Calu3 (cell line): ENCODE results near the gene FBXL5. TPM values are rescaled to one million over a fixed set of nuclear protein-coding genes. Genes with fewer than 3 reads are reported as not detected.

Experiments
- BruUV-seq: library from RNA; stranded (reverse); fragments of 400-500 nt; replicated peaks from 2 replicates; lab custom pipeline; 2021; lab: Mats Ljungman, UMichigan
- CTCF ChIA-PET: fragments of 300-600 bp; sonication (Branson Sonifier 250); formaldehyde crosslinking; loops from one replicate; lab custom pipeline; 2022; ENCODE audit warnings: antibody characterized with exemption; lab: Charles Lee
- DNase-seq: peaks from one replicate; pipeline ENCODE4 v3.0.0; 2022
- H3K27ac Mint-ChIP-seq: one replicate; pipeline ENCODE4 v1.8.0; 2022; ENCODE audit warnings: mixed read lengths; ENCODE audit not compliant: unreplicated experiment
- H3K27me3 Mint-ChIP-seq: one replicate; pipeline ENCODE4 v1.8.0; 2022; ENCODE audit warnings: mixed read lengths; ENCODE audit not compliant: unreplicated experiment
- H3K36me3 Mint-ChIP-seq: one replicate; pipeline ENCODE4 v1.8.0; 2022; ENCODE audit warnings: mild to moderate bottlenecking, moderate library complexity, mixed read lengths; ENCODE audit not compliant: insufficient read depth, unreplicated experiment
- H3K4me1 Mint-ChIP-seq: one replicate; pipeline ENCODE4 v1.8.0; 2022; ENCODE audit warnings: mild to moderate bottlenecking, low read depth, mixed read lengths; ENCODE audit not compliant: unreplicated experiment
- H3K4me3 Mint-ChIP-seq: one replicate; pipeline ENCODE4 v1.8.0; 2022; ENCODE audit warnings: mild to moderate bottlenecking, low read depth, moderate library complexity, mixed read lengths; ENCODE audit not compliant: unreplicated experiment
- H3K9me3 Mint-ChIP-seq: one replicate; pipeline ENCODE4 v1.8.0; 2022; ENCODE audit warnings: low read depth, mixed read lengths; ENCODE audit not compliant: unreplicated experiment
- intact Hi-C: fragments of 100-400 bp; cut with micrococcal nuclease; formaldehyde crosslinking; loops from one replicate; pipeline ENCODE4 v1.10.0; 2022; ENCODE audit not compliant: unreplicated experiment
- total RNA-seq: library from RNA; stranded (reverse); gene quantifications from 2 replicates; pipeline ENCODE4 v1.2.3, GENCODE V29; 2022
- TF ChIP-seq, protein P1 (sequence below): fragments of 200-600 bp; IDR thresholded peaks from one replicate; pipeline ENCODE4 v1.8.0; 2022; ENCODE audit warnings: antibody characterized with exemption; ENCODE audit not compliant: unreplicated experiment

Gene FBXL5
- total RNA-seq, 1 experiment from 2014 or later: 27.0 TPM

DNA sequence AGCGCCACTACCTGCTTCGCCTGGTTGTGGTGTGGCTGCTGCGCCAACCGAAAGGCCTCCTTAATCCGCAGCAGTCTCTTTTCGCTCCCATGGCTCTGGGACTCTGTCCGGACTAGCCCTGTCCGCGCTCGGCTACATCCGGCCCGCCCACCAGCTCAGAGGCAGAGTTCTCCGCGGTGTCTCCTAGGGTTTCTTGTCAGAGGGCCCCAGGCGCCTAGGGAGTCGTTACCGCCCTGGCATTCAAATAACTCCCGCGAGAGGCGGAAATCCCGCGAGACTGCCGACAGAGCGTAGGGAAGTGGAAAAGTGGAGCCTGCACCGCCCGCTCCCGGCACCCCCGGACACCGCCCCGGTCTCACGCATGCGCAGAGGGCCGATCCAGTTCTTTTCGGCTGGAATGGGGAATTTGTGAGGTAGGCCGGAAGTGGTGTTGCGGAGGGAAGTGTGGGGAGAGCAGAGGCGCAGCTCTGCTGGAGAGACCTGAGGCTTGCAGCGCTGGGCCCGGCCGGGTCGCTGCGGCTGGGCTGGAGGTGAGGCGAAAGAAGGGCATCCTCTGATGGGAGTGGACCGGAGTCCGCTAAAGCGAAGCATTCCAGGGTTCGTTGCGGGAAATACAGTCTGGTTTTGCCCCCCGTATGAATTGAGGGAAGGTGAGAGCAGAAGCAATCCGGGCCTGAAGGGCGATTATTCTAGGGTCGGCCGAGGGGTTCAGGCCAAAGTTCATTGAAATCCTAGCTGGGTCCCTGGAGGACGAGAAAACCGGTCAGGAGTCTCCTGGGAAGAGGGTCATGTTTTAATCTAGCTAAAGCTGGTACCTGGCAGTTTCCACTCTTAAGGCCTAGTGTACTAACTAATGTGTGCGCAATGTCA is 26.4 kb upstream of the FBXL5 start, which contains the start of gene FAM200B:
TSS of gene FAM200B (plus strand) at position 456 of the 870 bp plus-strand sequence. CDS start 5,151 bp downstream, outside the sequence.
- intact Hi-C loops: no loop called here

DNA sequence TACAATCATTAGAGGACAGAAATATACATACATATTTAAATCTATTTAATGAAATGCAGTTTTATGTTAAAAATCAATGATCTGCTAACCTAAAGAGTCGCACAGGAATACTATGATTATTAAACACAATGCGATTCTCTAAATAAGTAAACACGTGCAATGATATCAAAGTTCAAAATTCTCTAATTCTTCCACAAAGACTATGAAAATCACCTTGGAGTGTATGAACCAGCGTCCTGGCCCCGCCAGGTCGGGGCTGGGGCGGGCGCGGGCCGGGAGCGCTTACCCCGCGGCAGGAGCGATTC is 25.9 kb upstream of the FBXL5 start:
- CTCF ChIA-PET: interaction anchor here (0.6 to 1.5 kb wide), 3 partner anchors 14 to 275 kb away, joined by 4 to 6 read pairs (median 6); no protein-coding TSS in a partner anchor
- Mint-ChIP-seq H3K27me3 (no peaks in the 10 kb centered on the region), H3K9me3 (peaks cover 2% of the 10 kb centered on the region), H3K4me1 (peaks cover 10% of the 10 kb centered on the region), H3K36me3 (peaks cover 49% of the 10 kb centered on the region), H3K27ac (peak overlapping the region; percentile 95), H3K4me3 (peak overlapping the region; percentile 95)
- TF ChIP-seq, protein P1, sequence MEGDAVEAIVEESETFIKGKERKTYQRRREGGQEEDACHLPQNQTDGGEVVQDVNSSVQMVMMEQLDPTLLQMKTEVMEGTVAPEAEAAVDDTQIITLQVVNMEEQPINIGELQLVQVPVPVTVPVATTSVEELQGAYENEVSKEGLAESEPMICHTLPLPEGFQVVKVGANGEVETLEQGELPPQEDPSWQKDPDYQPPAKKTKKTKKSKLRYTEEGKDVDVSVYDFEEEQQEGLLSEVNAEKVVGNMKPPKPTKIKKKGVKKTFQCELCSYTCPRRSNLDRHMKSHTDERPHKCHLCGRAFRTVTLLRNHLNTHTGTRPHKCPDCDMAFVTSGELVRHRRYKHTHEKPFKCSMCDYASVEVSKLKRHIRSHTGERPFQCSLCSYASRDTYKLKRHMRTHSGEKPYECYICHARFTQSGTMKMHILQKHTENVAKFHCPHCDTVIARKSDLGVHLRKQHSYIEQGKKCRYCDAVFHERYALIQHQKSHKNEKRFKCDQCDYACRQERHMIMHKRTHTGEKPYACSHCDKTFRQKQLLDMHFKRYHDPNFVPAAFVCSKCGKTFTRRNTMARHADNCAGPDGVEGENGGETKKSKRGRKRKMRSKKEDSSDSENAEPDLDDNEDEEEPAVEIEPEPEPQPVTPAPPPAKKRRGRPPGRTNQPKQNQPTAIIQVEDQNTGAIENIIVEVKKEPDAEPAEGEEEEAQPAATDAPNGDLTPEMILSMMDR: no peak
- intact Hi-C loops: no loop called here
- DNase-seq: no peak
- BruUV-seq: no TSS peak

More for the DNA sequence above, 26.4 kb upstream of the FBXL5 start, which contains the start of gene FAM200B:
- H3K9me3 Mint-ChIP-seq: peaks cover 2% of the 10 kb centered on the region
- peaks cover 54% of the 10 kb centered on the region for H3K36me3 Mint-ChIP-seq
- CTCF ChIA-PET: interaction anchor here (0.6 to 1.5 kb wide), 4 partner anchors 13 to 275 kb away, joined by 4 to 6 read pairs (median 6); no protein-coding TSS in a partner anchor
- BruUV-seq: TSS peak; percentile 70
- H3K27me3 Mint-ChIP-seq: no peaks in the 10 kb centered on the region
- peaks cover 14% of the 10 kb centered on the region for H3K4me1 Mint-ChIP-seq
- DNase-seq: peak; percentile 98
- TF ChIP-seq, protein P1: no peak
- peak within 1 kb of the TSS; percentile 95 for H3K27ac Mint-ChIP-seq
- H3K4me3 Mint-ChIP-seq: peak within 1 kb of the TSS; percentile 95

DNA sequence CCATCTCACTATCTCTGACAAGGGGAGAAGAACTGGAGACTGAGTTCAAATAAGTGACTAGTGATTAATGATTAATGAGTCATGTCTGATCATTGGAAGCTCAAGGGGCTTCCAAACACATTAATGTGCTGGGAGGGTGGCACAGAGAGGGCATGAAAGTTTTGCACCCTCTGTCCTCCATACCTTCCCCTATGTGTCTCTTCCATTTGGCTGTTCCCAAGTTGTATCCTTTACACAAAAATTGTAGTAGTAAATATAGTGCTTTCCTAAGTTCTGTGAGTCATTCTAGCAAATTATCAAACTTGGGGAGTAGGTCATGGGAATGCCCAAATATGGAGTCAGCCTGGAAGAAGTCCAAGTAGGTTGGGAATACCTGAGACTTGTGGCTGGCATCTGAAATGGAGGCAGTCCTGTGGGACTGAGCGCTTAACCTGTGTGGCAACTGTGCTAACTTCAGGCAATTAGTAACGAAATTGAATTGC is 22.4 kb upstream of the FBXL5 start:
- Mint-ChIP-seq H3K36me3 (peaks cover 37% of the 10 kb centered on the region), H3K9me3 (no peaks in the 10 kb centered on the region), H3K27me3 (no peaks in the 10 kb centered on the region), H3K4me1 (no peaks in the 10 kb centered on the region), H3K27ac (peak overlapping the region; percentile 53), H3K4me3 (peak overlapping the region; percentile 51)
- CTCF ChIA-PET: interaction anchor here (0.7 to 1.1 kb wide), 3 partner anchors 11 to 208 kb away, joined by 3 read pairs; partner anchors contain the start of gene CC2D2A
- peak; percentile 84 for DNase-seq
- TF ChIP-seq, protein P1: no peak
- intact Hi-C loops: loop anchor here (1.0 to 5.0 kb wide), 2 partner anchors 12 to 40 kb away; no protein-coding TSS in a partner anchor
- BruUV-seq: no TSS peak

DNA sequence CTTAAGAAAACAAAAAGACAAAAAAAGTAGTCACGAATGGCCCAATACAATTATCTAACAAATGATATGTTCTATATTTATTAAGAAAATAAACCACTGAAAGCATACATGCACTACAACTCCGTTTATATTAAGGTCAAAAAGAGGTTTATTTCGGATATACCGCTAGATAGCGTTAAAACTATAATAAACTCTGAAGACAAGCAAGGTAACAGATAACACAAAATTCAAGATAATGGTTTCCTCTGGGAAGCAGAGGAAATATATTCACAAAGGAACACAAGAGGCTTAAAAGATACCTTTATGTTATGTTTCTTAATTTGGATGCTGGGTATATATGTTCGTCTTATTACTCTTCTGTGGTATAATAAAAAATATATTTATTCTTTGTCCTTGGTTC is 21.7 kb upstream of the FBXL5 start:
- peak overlapping the region; percentile 53 for H3K27ac Mint-ChIP-seq
- H3K36me3 Mint-ChIP-seq: peaks cover 30% of the 10 kb centered on the region
- H3K27me3 Mint-ChIP-seq: no peaks in the 10 kb centered on the region
- BruUV-seq: no TSS peak
- H3K4me1 Mint-ChIP-seq: no peaks in the 10 kb centered on the region
- H3K4me3 Mint-ChIP-seq: peak overlapping the region; percentile 51
- intact Hi-C loops: loop anchor here (1.0 to 5.0 kb wide), 2 partner anchors 12 to 40 kb away; no protein-coding TSS in a partner anchor
- TF ChIP-seq, protein P1: no peak
- CTCF ChIA-PET: interaction anchor here (1.1 kb wide), 2 partner anchors 10 to 20 kb away, joined by 3 to 4 read pairs; no protein-coding TSS in a partner anchor
- no peaks in the 10 kb centered on the region for H3K9me3 Mint-ChIP-seq
- DNase-seq: no peak
